Gastroesophageal sphincter (tissue), 4 donors: ENCODE results near the gene HTRA3. TPM values are rescaled to one million over a fixed set of nuclear protein-coding genes. Genes with fewer than 3 reads are reported as not detected.

Experiments
- ATAC-seq: fragments of 150-250 bp; one replicate; pipeline ENCODE4 v1.9.1; 2016; ENCODE audit warnings: mild to moderate bottlenecking, moderate library complexity
- H3K27ac ChIP-seq, 4 donors: fragments of 200-600 bp; sonication (generic) in 3 of 4; 1 replicate in 3 of 4; 2 replicates in 1 of 4; pipeline ENCODE4 v1.5.1; 2016 to 2019
- H3K27me3 ChIP-seq: fragments of 200-600 bp; sonication (generic); one replicate; pipeline ENCODE4 v1.5.1; 2019
- H3K36me3 ChIP-seq, 2 donors: fragments of 200-600 bp; sonication (generic); one replicate each; pipeline ENCODE4 v1.5.1; 2019; ENCODE audit warnings: control low read depth in 1 of 2
- H3K4me1 ChIP-seq, 3 donors: fragments of 200-600 bp; sonication (generic); 1 replicate in 2 of 3; 2 replicates in 1 of 3; pipeline ENCODE4 v1.5.1; 2016 to 2019; ENCODE audit warnings: control low read depth in 2 of 3
- H3K4me3 ChIP-seq, 2 donors: fragments of 200-600 bp; sonication (generic); one replicate each; pipeline ENCODE4 v1.5.1; 2019; ENCODE audit warnings: mild to moderate bottlenecking in 1 of 2, moderate library complexity in 1 of 2
- H3K9me3 ChIP-seq, 3 donors: fragments of 200-600 bp; sonication (generic); one replicate each; pipeline ENCODE4 v1.5.1; 2017 to 2019; ENCODE audit warnings: control low read depth in 2 of 3
- EP300 ChIP-seq: sonication (generic); formaldehyde crosslinking; IDR thresholded peaks from one replicate; pipeline ENCODE4 v1.6.1; 2017; ENCODE audit warnings: antibody characterized with exemption, mild to moderate bottlenecking
- POLR2A ChIP-seq, 2 donors: fragments of 450-650 bp; IDR thresholded peaks; one replicate each; pipeline ENCODE4 v1.6.1; 2017; ENCODE audit warnings: antibody characterized with exemption in 2 of 2, mild to moderate bottlenecking in 2 of 2, moderate library complexity in 1 of 2
- POLR2AphosphoS5 ChIP-seq: sonication (generic); formaldehyde crosslinking; IDR thresholded peaks from one replicate; pipeline ENCODE4 v1.6.1; 2017; ENCODE audit warnings: antibody characterized with exemption
- WGBS, 2 donors: methylation state at CpG; one replicate each; pipeline ENCODE4 v1.1.5; 2018; ENCODE audit warnings: low coverage in 1 of 2; 5-methylcytosine and 5-hydroxymethylcytosine counted together
- total RNA-seq, 4 donors: library from RNA; depleted of rRNA; stranded (reverse); fragments of >200 nt; gene quantifications; one replicate each; pipeline ENCODE4 v1.1.0, GENCODE V29; 2016
- TF ChIP-seq, protein P1 (sequence below), 4 experiments: fragments of 200-600 bp in 2 of 4; fragments of 450-650 bp in 2 of 4; sonication (generic) in 1 of 4; IDR thresholded peaks; one replicate each; pipeline ENCODE4 v1.5.1; 2017 to 2019; ENCODE audit warnings: antibody characterized with exemption in 4 of 4, mild to moderate bottlenecking in 2 of 4, moderate library complexity in 2 of 4

The HTRA3 gene
- total RNA-seq, 4 donors from 2014 or later: 30.2 to 80.5 (median 59.9) TPM

DNA sequence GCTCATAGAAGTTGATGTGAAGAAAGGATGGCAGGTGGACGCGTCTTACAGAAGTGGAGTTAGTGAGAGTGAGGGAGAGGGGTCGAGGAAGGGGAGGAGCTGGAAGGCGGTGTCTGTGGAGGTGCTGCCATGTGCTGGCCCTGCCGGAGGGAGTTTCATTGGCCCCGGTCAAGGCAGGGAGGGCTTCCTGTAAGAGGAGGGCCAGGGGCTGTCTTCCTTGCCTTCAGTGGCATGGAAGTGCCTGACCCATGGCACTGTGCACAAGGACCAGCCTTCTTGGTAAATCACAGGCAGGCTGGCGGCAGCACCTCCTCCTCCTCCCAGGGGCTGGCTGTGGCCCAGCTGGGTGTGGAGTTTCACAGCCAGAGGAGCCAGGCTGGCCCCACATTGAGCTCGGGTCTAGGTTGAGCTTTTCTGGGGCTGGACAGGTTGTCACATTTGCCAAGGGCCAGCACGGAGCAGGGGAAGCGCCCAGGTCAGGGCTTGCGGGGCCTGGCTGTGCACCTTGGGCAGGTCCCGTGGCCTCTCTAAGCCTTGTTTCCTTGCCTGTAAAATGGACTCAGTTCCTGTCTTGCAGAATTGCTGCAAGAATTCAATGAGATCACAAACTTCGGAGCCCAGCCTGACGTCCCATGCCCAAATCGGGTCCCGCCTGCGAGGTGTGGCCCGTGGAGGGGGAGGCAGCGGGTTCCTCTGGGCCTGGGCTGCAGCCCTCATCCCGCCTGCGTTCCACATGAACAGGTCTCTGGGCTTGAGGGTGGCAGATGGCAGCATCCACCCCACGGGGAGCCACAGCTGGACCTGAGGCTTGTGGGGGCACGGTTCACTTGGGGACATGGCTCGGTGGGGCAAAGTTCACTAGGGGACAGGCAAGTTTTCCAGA, 7.0 kb downstream of the HTRA3 start:
- ATAC-seq: peak; percentile 6
- 36% methylated on average over 6 of the region's 24 CpGs; no CpG with 5 or more reads in 1 of the 2 donors for WGBS, 2 donors
- Histone ChIP-seq H3K27me3 (no peaks in the 10 kb centered on the region), H3K9me3 (no peaks in the 10 kb centered on the region), H3K36me3 (no peaks in the 10 kb centered on the region), H3K27ac (peak overlapping the region in 3 of 4 donors; percentile 69 to 82 (median 80)), H3K4me3 (no peak overlapping the region), H3K4me1 (peaks cover 0 to 100% (median 53%) of the 10 kb centered on the region in 3 donors)
- TF ChIP-seq, protein P1, sequence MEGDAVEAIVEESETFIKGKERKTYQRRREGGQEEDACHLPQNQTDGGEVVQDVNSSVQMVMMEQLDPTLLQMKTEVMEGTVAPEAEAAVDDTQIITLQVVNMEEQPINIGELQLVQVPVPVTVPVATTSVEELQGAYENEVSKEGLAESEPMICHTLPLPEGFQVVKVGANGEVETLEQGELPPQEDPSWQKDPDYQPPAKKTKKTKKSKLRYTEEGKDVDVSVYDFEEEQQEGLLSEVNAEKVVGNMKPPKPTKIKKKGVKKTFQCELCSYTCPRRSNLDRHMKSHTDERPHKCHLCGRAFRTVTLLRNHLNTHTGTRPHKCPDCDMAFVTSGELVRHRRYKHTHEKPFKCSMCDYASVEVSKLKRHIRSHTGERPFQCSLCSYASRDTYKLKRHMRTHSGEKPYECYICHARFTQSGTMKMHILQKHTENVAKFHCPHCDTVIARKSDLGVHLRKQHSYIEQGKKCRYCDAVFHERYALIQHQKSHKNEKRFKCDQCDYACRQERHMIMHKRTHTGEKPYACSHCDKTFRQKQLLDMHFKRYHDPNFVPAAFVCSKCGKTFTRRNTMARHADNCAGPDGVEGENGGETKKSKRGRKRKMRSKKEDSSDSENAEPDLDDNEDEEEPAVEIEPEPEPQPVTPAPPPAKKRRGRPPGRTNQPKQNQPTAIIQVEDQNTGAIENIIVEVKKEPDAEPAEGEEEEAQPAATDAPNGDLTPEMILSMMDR (IDR thresholded peaks at IDR 0.05): peak in 1 of 4 experiments; percentile 17
- TF ChIP-seq EP300: no peak

DNA sequence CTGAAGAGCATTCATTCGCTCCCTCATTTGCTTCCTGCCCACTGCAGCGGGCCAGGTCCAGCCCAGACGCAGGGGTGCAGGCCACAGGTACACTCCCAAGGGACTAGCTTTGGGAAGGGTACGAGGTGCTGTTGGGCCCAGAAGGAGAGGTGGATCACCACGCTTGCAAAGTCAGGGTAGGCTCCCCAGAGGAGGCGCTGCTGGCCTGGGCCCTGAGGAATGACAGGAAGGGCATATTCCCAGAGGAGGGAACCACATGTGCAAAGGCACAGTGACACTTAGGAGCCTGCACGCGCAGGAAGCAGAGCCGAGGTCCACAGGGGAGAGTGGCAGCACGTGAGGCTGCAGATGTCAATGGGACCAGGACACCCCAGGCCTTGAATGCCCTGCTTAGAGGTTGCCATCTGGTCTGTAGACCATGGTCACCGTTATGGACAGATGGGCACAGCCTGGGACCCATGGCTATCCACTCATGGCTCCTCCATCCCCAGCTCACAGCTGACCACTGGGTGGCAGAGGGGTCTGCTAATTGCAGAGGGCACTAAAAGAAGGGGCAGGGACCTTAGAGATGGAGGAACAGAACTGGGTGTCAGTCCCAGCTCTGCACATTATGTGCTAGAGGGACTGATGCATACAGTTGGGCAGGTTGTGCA, 7.9 kb downstream of the HTRA3 start:
- TF ChIP-seq POLR2AphosphoS5 (no peak), EP300 (no peak), POLR2A (IDR thresholded peaks at IDR 0.05) (no peak)
- TF ChIP-seq, protein P1 (IDR thresholded peaks at IDR 0.05): no peak
- H3K36me3 ChIP-seq: no peaks in the 10 kb centered on the region
- ATAC-seq: no peak
- peak overlapping the region in 3 of 4 donors; percentile 69 to 82 (median 80) for H3K27ac ChIP-seq
- no peaks in the 10 kb centered on the region for H3K27me3 ChIP-seq
- whole genome bisulfite sequencing, 2 donors: 72% methylated on average over 2 of the region's 11 CpGs; no CpG with 5 or more reads in 1 of the 2 donors
- H3K4me1 ChIP-seq: peaks cover 0 to 100% (median 46%) of the 10 kb centered on the region in 3 donors
- H3K4me3 ChIP-seq: no peak overlapping the region
- no peaks in the 10 kb centered on the region for H3K9me3 ChIP-seq

DNA sequence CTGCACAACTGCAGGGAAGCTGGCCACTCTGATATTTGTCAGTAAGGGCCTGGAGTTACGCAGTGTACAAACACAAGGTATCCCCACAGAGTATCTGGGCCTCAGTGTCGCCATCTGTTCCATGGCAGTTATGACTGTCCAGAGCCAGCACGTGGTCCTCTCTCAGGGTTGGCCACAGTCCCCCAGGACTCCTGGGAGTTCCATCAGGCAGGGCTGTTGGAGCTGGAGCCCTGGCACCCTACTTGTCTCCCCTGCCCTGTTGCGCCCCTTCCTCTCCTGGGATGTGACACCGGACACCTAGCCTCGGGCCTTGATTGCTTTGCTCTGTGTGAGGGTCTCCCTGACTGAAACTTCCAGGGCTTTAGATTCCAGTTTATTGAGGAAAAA, 8.4 kb downstream of the HTRA3 start:
- TF ChIP-seq EP300: no peak
- TF ChIP-seq, protein P1 (IDR thresholded peaks at IDR 0.05): no peak
- TF ChIP-seq POLR2AphosphoS5: no peak
- TF ChIP-seq POLR2A (IDR thresholded peaks at IDR 0.05): no peak
- no peaks in the 10 kb centered on the region for H3K36me3 ChIP-seq
- WGBS, 2 donors: 6 to 50% methylated on average over 2 to 3 of the region's 6 CpGs
- peaks cover 0 to 95% (median 40%) of the 10 kb centered on the region in 3 donors for H3K4me1 ChIP-seq
- ATAC-seq: no peak
- no peaks in the 10 kb centered on the region for H3K9me3 ChIP-seq
- H3K4me3 ChIP-seq: no peak overlapping the region
- H3K27ac ChIP-seq: peak overlapping the region in 2 of 4 donors; percentile 55 to 82
- no peaks in the 10 kb centered on the region for H3K27me3 ChIP-seq

DNA sequence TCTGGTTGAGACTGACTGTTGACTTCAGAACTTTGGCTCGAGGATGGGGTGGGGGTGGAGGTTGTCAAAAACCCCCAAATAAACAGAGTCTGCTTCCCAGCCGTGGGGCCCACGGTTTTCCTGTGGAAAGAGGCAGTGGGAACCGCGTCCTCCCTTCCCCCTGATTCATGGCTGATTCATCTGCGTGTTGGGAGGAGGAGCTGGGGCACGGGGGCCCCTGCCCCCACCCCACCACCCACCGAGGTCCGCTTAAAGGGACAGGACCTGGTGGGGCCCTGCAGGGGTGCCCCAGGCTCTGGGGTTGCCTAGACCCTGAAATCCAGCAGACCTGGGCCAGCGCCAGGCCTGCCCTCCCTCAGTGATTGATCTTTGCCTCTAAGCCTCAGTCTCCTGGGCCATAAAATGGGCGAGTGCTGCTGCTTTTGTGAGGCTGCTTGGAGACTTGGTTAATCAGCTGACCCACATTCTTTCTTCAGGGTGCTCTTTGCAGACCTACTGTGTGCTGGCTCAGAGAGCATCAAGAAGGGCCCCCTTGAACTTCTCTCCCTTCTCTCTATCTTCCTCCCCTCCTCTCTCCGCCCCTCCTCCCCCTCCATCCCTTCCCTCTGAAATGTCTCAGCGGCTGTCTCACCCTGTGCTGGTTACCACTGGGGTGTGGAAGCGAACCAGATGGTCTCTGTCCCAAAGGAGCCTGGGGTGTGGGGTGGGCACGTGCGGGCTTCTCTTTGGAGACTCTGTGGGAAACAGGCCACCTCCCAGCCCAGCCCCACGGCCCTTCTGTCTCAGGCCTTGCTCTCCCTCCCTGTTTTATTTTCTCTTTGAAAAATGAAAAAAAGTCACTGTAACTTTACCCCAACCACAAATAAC, 9.1 kb downstream of the HTRA3 start:
- WGBS, 2 donors: 14 to 23% methylated on average over 5 to 8 of the region's 17 CpGs
- no peak for TF ChIP-seq POLR2A (IDR thresholded peaks at IDR 0.05)
- TF ChIP-seq EP300: no peak
- TF ChIP-seq POLR2AphosphoS5: peak; percentile 16
- TF ChIP-seq, protein P1 (IDR thresholded peaks at IDR 0.05): no peak
- no peak for ATAC-seq
- Histone ChIP-seq H3K9me3 (no peaks in the 10 kb centered on the region), H3K36me3 (no peaks in the 10 kb centered on the region), H3K4me3 (no peak overlapping the region), H3K27me3 (no peaks in the 10 kb centered on the region), H3K27ac (peak overlapping the region in 3 of 4 donors; percentile 43 to 82 (median 61)), H3K4me1 (peaks cover 0 to 88% (median 36%) of the 10 kb centered on the region in 3 donors)
